ENCODE measurements around the gene TAF1D. TPM values are rescaled to one million over a fixed set of nuclear protein-coding genes. Genes with fewer than 3 reads are reported as not detected.
A peak's percentile ranks its signal among the peaks of the same experiment; 100 is the strongest.

The TAF1D gene
- total and polyA plus RNA-seq, 2 experiments from 2014 or later = 24.7 to 60.7 TPM

DNA sequence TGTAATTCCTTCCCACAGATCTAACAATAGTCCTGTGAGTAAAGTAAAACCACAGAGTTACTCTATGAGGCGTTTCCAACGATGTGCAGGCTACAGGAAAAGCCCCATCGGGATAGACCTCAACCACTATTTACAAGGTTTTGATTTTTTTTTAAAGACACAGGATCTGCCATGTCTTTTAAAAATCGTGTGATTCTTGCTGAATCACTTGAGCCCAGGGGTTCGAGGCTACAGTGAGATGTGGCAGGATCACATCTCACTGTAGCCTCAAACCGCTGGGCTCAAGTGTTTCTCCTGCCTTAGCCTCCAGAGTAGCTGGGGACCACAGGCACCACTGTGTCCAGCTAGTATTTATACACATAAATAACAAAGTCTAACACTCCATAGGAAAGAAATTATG lies 7.8 kb downstream of the TAF1D start:
- Histone ChIP-seq H3K36me3 (peaks cover 97% of the 10 kb centered on the region), H3K4me3 (no peak overlapping the region), H3K9me3 (ENCODE audit: low read depth) (no peaks in the 10 kb centered on the region), H3K27me3 (no peaks in the 10 kb centered on the region), H3K27ac (peak overlapping the region; percentile 5), H3K4me1 (ENCODE audit: low read depth) (peaks cover under 1% of the 10 kb centered on the region)
- DNase-seq (ENCODE audit: low read depth in 1 of 2, low spot score in 1 of 2) = no peak
- TF ChIP-seq, protein P1, sequence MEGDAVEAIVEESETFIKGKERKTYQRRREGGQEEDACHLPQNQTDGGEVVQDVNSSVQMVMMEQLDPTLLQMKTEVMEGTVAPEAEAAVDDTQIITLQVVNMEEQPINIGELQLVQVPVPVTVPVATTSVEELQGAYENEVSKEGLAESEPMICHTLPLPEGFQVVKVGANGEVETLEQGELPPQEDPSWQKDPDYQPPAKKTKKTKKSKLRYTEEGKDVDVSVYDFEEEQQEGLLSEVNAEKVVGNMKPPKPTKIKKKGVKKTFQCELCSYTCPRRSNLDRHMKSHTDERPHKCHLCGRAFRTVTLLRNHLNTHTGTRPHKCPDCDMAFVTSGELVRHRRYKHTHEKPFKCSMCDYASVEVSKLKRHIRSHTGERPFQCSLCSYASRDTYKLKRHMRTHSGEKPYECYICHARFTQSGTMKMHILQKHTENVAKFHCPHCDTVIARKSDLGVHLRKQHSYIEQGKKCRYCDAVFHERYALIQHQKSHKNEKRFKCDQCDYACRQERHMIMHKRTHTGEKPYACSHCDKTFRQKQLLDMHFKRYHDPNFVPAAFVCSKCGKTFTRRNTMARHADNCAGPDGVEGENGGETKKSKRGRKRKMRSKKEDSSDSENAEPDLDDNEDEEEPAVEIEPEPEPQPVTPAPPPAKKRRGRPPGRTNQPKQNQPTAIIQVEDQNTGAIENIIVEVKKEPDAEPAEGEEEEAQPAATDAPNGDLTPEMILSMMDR (IDR thresholded peaks at IDR 0.05; ENCODE audit: low read depth, low read length) = no peak

DNA sequence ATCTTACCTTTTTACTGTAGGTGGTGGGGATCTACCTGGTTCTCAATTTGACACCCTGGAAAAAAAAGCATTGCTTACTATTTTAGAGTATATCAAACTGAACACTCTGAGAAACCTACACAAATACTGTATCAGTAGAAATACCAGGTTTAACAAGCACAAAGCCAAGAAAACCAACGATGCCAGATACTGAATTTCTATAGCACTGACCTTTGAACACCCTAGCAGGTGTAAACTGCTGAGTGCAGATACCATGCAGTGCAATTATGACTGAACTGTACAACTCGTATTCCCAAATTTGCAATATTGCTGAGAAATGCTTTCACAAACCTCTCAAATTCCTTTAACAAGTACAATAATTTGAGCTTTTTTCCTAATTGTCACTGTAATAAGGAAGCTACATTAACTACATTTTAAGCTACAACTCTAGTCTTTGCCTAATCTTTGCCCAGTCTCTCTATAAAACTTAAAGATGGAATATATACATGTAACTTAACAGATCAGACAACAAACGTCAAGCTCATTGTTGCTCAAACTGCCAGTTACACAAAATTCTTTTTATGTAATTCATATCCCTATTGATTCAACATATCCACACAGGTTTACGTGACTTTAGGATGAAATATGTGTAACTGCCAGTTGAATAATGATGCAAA lies 8.9 kb downstream of the TAF1D start:
- Histone ChIP-seq H3K4me3 (no peak overlapping the region), H3K27ac (no peak overlapping the region), H3K27me3 (no peaks in the 10 kb centered on the region), H3K36me3 (peaks cover 97% of the 10 kb centered on the region), H3K4me1 (ENCODE audit: low read depth) (no peaks in the 10 kb centered on the region), H3K9me3 (ENCODE audit: low read depth) (no peaks in the 10 kb centered on the region)
- no peak for DNase-seq (ENCODE audit: low read depth in 1 of 2, low spot score in 1 of 2)
- TF ChIP-seq, protein P1 (IDR thresholded peaks at IDR 0.05; ENCODE audit: low read depth, low read length) = no peak

DNA sequence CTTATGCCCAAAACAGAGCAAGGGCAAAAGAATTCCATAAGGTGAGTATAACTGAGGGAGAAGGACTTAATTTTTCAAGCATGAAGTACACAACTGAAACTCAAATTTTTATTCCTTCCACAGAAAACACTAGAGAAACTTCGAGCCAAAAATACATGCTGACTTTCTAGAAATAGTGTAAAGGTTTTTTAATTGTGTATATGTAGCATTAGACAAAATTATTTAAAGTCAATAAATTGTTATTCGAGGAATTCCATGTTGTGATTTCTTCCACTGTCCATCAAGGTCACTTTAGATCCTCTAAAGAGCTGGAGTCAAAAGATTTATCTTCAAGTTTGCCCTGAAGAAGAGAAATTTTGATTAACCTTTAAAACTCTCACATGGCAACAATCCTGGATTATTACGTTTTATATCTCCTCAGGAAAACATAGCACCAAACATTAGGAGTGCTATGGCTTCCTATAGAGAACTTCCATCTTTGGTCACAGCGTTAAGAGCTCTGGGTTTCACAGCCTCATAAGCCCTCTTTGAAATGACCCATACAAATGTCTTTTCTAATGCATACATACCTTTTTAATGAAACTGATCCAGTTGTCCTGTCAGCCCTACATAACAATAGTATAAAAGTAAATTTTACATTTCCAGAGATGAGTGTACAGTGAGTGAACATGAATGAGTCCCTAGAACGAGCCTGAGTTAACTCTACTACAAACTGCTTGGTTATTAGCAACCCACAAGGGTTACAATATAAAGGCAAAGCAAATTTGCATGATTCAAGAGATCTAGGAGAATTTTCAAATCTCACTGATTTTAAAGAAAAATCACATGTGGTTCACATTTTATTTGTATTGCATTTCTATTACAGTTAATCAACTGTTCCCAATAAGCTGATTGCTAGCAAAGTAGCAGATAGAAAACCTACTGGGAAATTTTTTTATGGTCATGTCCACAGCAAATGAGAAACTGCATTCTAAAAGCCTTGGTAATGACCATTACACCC lies 10.9 kb downstream of the TAF1D start:
- peak overlapping the region; percentile 43 for H3K27ac ChIP-seq
- H3K36me3 ChIP-seq = peaks cover 96% of the 10 kb centered on the region
- DNase-seq (ENCODE audit: low read depth in 1 of 2, low spot score in 1 of 2) = no peak

DNA sequence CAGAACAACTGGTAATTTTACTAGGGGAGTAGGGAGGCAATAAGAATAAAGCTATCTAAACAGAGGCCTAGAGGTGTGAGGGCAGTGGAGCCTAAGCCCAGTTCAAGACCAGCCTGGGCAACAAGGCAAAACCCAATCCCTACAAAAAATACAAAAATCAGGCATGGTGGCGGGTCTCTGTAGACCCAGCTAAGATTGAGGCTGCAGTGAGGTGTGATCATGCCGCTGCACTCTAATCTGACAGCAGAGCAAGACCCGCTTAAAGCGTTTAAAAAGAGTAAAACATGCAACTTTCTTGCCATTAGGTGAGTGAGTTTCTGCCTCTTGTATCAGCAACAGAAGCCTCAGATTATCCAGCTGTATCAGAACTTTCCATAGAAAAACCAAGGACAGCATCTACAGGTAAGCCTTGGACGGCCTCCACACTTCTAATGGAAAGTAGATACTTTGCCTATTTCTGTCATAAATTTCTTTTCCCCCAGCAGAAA lies 12.1 kb downstream of the TAF1D start:
- Histone ChIP-seq H3K27me3 (no peaks in the 10 kb centered on the region), H3K4me1 (ENCODE audit: low read depth) (no peaks in the 10 kb centered on the region), H3K36me3 (peaks cover 93% of the 10 kb centered on the region), H3K4me3 (no peak overlapping the region), H3K27ac (peak overlapping the region; percentile 2), H3K9me3 (ENCODE audit: low read depth) (no peaks in the 10 kb centered on the region)
- no peak for DNase-seq (ENCODE audit: low read depth in 1 of 2, low spot score in 1 of 2)
- TF ChIP-seq, protein P1 (IDR thresholded peaks at IDR 0.05; ENCODE audit: low read depth, low read length) = no peak

More for the DNA sequence above, 10.9 kb downstream of the TAF1D start:
- H3K27me3 ChIP-seq = no peaks in the 10 kb centered on the region
- TF ChIP-seq, protein P1 (IDR thresholded peaks at IDR 0.05; ENCODE audit: low read depth, low read length) = no peak
- no peaks in the 10 kb centered on the region for H3K4me1 ChIP-seq (ENCODE audit: low read depth)
- H3K9me3 ChIP-seq (ENCODE audit: low read depth) = no peaks in the 10 kb centered on the region
- H3K4me3 ChIP-seq = no peak overlapping the region

DNA sequence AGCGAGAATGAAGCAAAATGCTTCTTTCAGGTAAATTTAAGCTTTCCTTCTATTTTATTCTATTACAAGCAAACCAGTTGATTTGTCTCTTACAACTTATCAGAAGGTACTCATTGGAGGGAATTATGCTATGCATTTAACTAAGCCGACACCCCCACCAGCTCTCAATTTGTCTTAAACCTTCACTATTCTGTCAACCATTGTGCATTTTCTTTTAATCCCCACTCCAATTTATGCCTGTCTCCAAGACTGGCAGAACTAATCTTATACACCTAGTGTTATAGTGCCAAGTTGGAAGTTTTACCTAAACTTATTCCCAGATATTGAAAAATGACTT lies 12.5 kb downstream of the TAF1D start:
- H3K4me1 ChIP-seq (ENCODE audit: low read depth) = no peaks in the 10 kb centered on the region
- H3K9me3 ChIP-seq (ENCODE audit: low read depth) = no peaks in the 10 kb centered on the region
- H3K27ac ChIP-seq = no peak overlapping the region
- no peak for DNase-seq (ENCODE audit: low read depth in 1 of 2, low spot score in 1 of 2)
- H3K27me3 ChIP-seq = no peaks in the 10 kb centered on the region
- TF ChIP-seq, protein P1 (IDR thresholded peaks at IDR 0.05; ENCODE audit: low read depth, low read length) = no peak
- H3K36me3 ChIP-seq = peaks cover 91% of the 10 kb centered on the region
- no peak overlapping the region for H3K4me3 ChIP-seq

All from cardiac muscle cell (in vitro differentiated cells and primary cell).